Measurements from ENCODE around the gene CACNA2D1. TPM values are rescaled to one million over a fixed set of nuclear protein-coding genes. Genes with fewer than 3 reads are reported as not detected.

CACNA2D1 gene
- total RNA-seq, 1 donor from 2014 or later = 1.5 TPM

DNA sequence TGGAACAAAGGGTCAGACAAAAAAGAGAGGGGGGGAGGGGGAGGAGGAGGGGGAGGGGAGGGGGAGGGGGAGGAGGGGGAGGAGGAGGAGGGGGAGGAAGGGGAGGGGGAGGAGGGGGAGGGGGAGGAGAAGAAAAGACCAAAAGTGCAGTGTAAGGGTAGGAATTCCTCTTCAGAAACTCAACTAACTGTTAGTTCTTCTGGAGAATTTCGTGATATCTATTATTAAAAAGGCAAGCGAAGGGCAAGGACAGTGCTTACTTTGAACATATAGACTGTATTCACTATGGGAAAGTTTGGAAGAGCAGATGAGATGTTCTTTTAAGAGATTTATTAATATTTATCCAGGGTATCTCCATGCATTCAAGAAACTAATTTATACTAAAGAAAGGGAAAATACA lies 258.1 kb downstream of the CACNA2D1 start:
- Mint-ChIP-seq H3K4me3 (no peak overlapping the region), H3K4me1 (no peaks in the 10 kb centered on the region), H3K27me3 (ENCODE audit: insufficient read depth, low read depth) (no peaks in the 10 kb centered on the region), H3K36me3 (no peaks in the 10 kb centered on the region), H3K9me3 (peaks cover 7% of the 10 kb centered on the region), H3K27ac (no peak overlapping the region)
- Histone ChIP-seq H3K4me2 (no peak overlapping the region), H3F3A (ENCODE audit: low read depth) (no peaks in the 10 kb centered on the region), H4K20me1 (ENCODE audit: low read depth) (no peaks in the 10 kb centered on the region), H3K4me1 (no peaks in the 10 kb centered on the region), H3K9me3 (ENCODE audit: low read depth) (peaks cover 5% of the 10 kb centered on the region), H2AFZ (replicated peaks) (no peak overlapping the region), H3K36me3 (no peaks in the 10 kb centered on the region), H3K79me2 (ENCODE audit: low read depth) (no peaks in the 10 kb centered on the region), H3K27ac (no peak overlapping the region), H3K4me3 (no peak overlapping the region), H3K27me3 (no peaks in the 10 kb centered on the region), H3K9ac (no peak overlapping the region)
- TF ChIP-seq EZH2phosphoT487 (IDR thresholded peaks at IDR 0.05) (no peak), EZH2 (IDR thresholded peaks at IDR 0.05) (no peak)
- TF ChIP-seq, protein P1, sequence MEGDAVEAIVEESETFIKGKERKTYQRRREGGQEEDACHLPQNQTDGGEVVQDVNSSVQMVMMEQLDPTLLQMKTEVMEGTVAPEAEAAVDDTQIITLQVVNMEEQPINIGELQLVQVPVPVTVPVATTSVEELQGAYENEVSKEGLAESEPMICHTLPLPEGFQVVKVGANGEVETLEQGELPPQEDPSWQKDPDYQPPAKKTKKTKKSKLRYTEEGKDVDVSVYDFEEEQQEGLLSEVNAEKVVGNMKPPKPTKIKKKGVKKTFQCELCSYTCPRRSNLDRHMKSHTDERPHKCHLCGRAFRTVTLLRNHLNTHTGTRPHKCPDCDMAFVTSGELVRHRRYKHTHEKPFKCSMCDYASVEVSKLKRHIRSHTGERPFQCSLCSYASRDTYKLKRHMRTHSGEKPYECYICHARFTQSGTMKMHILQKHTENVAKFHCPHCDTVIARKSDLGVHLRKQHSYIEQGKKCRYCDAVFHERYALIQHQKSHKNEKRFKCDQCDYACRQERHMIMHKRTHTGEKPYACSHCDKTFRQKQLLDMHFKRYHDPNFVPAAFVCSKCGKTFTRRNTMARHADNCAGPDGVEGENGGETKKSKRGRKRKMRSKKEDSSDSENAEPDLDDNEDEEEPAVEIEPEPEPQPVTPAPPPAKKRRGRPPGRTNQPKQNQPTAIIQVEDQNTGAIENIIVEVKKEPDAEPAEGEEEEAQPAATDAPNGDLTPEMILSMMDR (IDR thresholded peaks at IDR 0.05) = no peak
- DNase-seq (ENCODE audit: low spot score) = no peak

DNA sequence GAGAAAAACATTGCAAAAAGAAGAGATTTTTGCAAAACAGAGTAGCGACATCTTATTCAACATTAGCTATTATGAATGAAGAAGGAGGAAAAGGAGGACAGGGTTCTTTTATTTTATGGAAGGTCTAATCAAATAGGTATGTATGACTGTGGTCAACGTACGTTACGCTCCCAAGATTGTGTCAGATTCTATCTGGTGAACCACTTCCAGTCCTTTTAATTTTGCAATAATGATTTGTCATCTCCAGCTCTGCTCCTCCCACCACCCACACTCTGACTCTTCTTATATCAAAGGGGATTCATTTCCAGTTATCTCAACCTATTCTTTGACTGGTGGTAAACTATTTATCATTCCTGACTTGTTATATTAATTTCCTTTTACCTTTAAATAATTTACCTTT lies 259.9 kb downstream of the CACNA2D1 start:
- no peak overlapping the region for H3K4me3 Mint-ChIP-seq
- no peak for TF ChIP-seq EZH2phosphoT487 (IDR thresholded peaks at IDR 0.05)
- no peak for TF ChIP-seq EZH2 (IDR thresholded peaks at IDR 0.05)
- TF ChIP-seq, protein P1 (IDR thresholded peaks at IDR 0.05) = no peak
- Histone ChIP-seq H3K36me3 (no peaks in the 10 kb centered on the region), H4K20me1 (ENCODE audit: low read depth) (no peaks in the 10 kb centered on the region), H3K9me3 (ENCODE audit: low read depth) (peaks cover 3% of the 10 kb centered on the region), H3K27ac (no peak overlapping the region), H3K4me1 (no peaks in the 10 kb centered on the region), H3K9ac (no peak overlapping the region), H3F3A (ENCODE audit: low read depth) (no peaks in the 10 kb centered on the region), H3K4me3 (no peak overlapping the region), H3K27me3 (no peaks in the 10 kb centered on the region), H3K4me2 (no peak overlapping the region), H3K79me2 (ENCODE audit: low read depth) (no peaks in the 10 kb centered on the region), H2AFZ (replicated peaks) (no peak overlapping the region)
- H3K4me1 Mint-ChIP-seq = no peaks in the 10 kb centered on the region
- no peak overlapping the region for H3K27ac Mint-ChIP-seq
- no peaks in the 10 kb centered on the region for H3K27me3 Mint-ChIP-seq (ENCODE audit: insufficient read depth, low read depth)
- peaks cover 4% of the 10 kb centered on the region for H3K9me3 Mint-ChIP-seq
- no peak for DNase-seq (ENCODE audit: low spot score)
- no peaks in the 10 kb centered on the region for H3K36me3 Mint-ChIP-seq

DNA sequence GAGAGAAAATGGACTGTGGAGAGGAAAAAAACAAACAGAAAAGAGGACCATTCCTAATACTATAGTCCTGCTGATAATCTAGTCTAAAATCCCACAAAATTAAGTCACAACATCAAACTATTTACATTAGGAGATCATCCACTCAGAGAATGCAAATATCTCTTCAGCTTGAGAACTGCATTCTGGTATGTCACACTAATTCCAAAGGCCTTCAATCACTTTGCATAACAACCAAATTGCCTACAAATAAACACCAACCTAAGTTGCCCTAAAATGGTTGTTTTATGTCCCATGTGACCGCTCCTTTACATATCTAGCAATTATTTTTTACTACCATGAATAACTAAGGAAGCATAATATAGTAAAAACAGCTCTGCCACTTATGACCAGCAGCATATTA lies 264.3 kb downstream of the CACNA2D1 start:
- Mint-ChIP-seq H3K4me1 (peaks cover 4% of the 10 kb centered on the region), H3K9me3 (no peaks in the 10 kb centered on the region), H3K27ac (no peak overlapping the region), H3K27me3 (ENCODE audit: insufficient read depth, low read depth) (no peaks in the 10 kb centered on the region), H3K36me3 (no peaks in the 10 kb centered on the region), H3K4me3 (no peak overlapping the region)
- no peaks in the 10 kb centered on the region for H3K9me3 ChIP-seq (ENCODE audit: low read depth)
- no peak overlapping the region for H3K4me2 ChIP-seq
- H3K27ac ChIP-seq = no peak overlapping the region
- H3F3A ChIP-seq (ENCODE audit: low read depth) = no peaks in the 10 kb centered on the region
- no peaks in the 10 kb centered on the region for H3K27me3 ChIP-seq
- H3K9ac ChIP-seq = no peak overlapping the region
- H4K20me1 ChIP-seq (ENCODE audit: low read depth) = no peaks in the 10 kb centered on the region
- no peaks in the 10 kb centered on the region for H3K36me3 ChIP-seq
- H3K4me3 ChIP-seq = no peak overlapping the region
- TF ChIP-seq EZH2phosphoT487 (IDR thresholded peaks at IDR 0.05) (no peak), EZH2 (IDR thresholded peaks at IDR 0.05) (no peak)
- TF ChIP-seq, protein P1 (IDR thresholded peaks at IDR 0.05) = no peak
- H3K4me1 ChIP-seq = peaks cover 10% of the 10 kb centered on the region
- no peak for DNase-seq (ENCODE audit: low spot score)
- no peaks in the 10 kb centered on the region for H3K79me2 ChIP-seq (ENCODE audit: low read depth)
- peak overlapping the region; percentile 29 for H2AFZ ChIP-seq (replicated peaks)

Data from neural progenitor cell (in vitro differentiated cells).